ENCODE data around the gene BCAP31.

Gene BCAP31

DNA sequence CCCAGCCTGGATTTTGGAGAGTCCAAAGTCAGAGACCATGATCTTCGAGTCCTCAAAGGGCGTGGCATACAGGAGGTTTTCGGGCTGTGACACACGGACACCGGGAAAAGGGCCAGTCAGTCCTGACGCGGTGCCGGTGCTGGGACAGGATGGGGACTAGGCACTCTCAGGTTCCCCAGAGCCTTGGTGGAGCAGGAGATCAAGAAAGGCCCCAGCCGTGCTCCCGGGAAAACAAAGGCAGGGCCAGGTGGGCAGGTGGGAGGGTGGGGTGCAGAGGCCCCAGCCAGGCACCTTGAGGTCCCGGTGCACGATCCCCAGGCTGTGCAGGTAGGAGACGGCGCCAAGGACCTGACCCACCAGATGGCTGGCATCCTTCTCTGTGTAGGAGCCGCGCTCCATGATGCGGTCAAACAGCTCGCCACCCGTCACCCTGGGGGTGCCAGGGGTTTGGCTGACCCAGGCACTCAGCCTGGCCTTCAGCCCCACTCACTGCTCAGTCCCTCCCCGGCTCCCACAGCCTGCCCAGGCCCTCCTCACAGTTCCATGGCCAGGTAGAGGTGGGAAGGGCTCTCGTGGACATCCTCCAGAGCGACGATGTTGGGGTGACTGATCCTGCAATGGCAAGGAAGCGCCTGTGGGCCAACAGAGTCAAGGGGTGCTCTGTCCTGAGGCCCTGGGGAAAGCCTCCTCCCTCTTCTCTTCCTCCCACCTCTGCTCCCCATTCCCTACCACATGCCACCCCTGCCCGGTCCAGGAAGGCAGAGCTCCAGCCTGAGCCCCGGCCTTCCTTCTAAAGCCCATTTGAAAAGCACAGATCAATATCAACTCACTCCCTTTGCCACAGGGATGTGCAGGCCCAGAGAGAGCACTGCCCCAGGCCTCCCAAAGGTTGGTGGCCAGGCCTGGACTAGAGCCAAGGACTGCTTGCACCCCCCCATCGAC lies 52.3 kb downstream of the BCAP31 start:
- DNase-seq, result no peak

DNA sequence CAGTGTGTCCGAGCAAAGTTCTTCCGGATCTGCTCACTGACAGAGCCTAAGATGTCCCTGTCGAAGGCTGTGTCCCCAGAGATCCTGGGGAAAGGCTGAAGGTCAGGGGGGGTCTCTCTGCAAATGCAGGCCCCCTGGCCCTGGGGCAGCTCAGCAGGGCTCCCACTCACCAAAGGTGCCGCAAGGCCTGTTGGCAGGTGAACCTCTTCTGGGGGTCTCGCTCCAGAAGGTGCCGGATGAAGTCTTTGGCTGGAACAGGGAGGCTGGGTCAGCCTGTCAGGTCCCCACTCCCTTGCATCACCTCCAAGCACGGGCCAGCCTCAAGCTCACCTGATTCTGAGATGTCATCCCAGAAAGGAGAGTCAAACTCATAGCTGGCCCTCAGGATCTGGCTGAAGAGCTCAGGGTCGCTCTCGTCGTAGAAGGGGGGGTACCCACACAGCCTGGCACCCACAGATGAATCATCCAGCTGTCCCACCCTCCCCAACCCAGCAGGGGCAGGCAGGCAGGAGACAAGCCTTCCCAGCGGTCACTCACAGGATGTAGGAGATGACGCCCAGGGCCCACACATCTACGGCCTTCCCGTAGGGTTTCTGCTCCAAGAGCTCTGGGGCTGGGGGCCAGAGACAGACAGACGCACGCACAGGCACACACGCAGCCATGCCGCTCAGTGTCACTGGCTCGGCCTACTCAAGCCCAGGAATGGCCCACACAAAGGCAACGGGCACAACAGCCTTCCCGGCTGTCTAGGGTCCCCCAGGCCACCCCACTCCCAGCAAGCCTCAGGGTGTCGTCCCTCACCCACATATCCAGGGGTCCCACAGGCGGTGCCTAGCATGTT lies 53.2 kb downstream of the BCAP31 start:
- no peak for DNase-seq

DNA sequence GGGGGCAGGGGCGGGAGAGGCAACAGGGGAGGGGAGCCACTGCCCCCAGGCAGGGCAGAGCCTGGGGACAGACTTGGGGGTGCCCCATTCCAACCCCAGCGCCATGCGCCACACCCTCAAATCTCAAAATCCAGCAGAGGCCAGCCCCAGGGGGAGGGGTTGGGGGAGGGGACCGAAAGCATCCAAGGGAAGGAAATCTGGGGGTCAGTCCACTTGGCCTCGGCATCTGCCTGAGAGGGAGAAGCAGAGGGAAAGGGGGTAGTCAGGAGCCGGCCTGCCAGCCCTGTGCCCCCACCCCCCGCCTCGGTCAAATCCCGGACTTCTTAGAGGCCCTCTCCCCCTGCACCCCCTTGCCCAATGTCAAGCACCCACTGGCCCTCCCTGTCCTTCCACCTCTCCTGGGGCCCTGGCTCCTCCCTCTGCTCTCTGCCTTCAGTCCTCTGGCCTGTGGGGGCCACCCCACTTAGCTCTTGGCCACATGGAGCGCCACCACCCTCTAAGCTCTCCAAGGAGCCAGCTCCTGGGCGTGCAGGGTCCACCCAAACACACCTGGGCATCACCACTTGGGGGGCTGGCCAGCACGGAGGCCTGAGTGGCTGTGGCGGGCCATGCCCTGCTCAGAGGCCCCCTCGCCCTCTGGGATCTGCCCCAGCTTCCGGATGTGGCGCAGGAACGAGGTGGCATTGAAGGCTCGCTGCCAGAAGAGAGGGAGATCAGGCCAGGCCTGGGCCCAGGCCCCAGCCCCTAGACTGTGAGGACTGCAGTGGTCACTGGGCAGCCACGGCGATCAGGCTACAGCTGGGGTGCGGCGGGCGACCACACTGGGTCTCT lies 54.1 kb downstream of the BCAP31 start:
- DNase-seq, result no peak

DNA sequence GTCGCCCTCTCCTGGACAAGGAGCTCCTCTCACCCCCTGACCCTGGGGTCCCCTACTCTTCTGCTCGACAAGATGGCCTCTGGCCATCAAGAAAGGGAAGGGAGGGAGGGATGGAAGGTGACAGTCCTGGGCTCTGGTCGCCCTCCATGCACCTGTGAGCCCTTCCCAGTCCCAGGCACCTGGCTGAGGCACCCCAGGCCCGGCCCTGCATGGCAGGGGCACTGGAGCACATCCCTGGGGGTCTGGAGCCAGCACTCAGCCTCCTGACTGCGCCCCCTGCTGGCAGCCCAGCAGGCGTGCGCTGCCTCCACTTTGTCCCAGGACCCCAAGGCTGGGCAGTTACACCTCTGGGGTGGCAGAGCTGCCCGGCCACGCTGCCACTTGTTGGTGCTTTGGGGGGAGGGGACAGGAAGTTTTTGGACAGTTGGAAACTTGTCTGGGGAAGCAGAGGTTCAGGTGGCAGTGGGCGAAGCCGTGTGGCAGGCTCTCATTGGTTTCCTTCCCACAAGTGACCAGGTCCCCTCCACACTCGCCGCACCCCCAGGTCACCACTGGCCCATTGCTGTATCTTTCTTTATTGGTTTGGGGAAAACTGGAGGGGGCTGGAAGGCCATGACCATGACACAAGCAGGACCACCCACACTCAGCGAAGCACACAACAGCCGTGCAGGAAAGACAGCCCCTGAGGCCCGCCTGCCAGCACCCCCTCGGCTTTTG lies 54.9 kb downstream of the BCAP31 start:
- peak; percentile 41 for DNase-seq

DNA sequence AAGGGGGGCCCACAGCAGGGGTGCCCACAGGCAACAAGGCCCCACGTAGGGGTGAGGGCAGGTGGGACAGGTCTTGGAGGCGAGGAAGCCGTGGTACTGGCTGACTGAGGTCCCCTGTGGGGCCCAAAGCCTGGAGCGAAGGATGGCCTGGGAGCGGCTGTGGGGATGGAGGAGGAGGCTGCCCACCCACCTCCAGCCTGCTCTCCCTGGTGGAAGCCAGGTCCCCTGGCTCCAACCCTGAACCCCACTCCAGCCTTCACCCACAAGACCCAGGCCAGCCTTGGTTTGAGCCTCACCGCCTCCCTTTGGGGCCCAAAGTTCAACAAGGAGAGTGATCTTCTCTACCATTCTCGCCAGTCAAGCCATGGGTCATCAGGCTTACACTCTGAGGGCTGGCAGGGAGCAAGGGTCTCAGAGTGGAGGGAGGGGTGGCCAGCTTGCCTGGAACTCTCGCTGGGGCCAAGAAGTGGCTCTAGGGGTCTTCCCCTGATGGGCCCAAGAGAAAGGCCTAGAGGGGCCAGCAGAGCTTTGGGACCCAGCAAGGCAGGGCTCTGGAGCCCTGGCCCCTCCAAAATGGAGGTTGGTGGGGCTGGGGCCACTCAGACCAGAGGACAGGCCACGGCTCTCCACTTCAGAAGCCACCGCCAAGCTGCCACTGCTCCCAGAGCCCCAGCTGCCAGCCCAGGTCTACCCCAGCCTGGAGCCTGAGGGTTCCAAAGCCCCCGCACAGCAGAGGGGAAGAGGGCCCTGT lies 55.6 kb downstream of the BCAP31 start:
- DNase-seq, result no peak

DNA sequence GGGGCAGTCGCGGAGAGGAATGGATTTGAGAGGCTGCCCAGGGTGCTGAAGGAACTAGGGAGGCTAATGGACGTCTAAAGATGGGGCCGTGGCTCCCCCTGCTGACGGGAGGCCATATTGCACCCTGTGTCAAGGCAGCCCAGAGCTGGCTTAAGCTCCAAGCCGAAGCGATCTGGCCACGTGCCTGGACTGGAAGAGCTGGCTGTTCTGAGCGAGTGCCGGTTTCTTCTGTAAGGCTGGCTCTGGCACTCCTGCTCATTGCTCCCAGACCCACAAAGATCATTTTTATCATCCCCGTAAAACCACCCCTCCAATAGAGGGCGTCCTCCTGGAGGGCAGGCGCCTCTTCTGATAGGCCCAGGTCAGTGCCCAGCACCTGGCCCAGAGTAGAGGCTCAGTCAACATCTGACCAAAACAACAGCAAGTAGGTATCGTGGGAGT lies 56.2 kb downstream of the BCAP31 start:
- DNase-seq, result peak; percentile 79

DNA sequence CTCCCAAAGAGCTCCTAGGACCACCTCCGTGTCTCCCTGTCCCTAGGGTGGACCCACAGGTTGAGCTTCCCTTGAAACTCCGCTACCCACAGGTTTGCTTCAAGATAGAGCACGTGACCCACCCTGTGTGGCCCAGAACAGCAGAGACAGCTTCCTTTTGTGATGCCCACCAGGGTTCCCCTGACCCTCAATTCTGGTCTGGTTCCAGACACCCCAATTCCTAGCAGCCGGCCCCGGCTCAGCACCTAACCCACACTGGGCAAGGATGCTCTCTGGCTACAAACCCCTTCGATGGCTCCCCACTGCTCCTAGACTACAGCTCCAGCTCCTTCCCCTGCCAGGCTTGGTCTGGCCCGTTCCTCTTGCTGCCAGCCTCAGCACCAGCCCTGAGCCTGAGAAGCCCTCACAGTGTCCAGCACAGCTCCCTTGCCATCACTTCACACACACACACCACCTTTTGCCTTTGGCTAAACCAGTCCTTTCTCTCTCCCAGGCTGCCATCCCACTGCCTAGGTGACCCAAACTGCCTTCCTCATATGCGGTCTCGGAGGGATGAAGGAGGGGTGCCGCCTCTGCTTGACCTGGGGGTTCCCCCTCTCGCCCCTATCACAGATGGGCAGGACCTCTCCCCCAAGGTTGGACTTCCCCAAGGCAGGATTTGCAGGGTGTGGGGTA lies 56.8 kb downstream of the BCAP31 start:
- no peak for DNase-seq

DNA sequence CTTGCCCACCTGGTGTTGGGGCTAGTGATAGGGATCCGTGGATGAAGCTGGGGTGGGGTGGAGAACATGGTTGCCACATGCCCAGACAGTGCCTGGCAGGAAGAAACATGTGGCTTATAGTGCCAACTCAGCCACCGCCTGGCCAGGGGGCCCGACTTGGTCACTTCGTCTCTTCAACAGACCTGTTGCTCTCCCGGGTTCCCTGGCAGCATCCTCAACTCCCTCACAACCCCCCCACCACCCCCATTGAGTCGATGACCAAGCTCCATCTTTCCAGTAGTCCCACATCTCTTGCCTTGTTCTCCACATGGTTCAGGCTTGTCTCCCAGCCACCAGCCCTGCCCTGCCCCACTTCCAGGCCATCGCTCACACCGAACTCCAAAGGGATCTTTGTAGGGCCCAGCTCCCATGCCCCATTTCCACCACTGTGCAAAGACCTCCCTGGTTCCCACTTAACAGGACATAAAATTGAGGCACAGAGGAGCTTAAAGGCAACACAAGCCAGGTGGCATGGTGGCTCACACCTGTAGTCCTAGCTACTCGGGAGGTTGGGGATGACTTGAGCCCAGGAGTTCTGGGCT lies 58.4 kb downstream of the BCAP31 start:
- no peak for DNase-seq

DNA sequence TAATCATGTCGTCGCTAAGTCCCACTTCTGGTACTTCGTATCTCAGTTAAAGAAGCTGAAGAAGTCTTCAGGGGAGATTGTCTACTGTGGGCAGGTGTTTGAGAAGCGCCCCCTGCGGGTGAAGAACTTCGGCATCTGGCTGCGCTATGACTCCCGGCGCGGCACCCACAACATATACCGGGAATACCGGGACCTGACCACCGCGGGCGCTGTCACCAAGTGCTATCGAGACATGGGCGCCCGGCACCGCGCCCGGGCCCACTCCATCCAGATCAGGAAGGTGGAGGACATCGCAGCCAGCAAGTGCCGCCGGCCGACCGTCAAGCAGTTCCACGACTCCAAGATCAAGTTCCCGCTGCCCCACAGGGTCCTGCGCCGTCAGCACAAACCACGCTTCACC lies 61.9 kb downstream of the BCAP31 start:
- peak; percentile 41 for DNase-seq

DNA sequence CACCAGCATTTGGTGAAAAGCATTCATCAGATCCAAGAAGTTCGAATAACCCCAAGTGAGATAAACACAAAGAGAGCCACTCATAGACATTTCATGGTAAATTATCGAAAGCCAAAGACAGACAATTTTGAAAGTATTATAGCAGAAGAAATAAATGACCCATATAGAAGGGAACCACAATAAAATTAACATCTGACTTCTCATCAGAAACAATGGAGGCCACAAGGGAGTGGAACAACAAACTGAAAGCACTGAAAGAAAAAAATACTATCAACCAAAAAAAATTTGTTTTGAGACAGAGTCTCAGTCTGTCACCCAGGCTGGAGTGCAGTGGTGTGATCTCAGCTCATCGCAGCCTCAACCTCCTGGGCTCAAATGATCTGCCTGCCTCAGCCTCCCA lies 64.9 kb downstream of the BCAP31 start:
- DNase-seq, result no peak

DNA sequence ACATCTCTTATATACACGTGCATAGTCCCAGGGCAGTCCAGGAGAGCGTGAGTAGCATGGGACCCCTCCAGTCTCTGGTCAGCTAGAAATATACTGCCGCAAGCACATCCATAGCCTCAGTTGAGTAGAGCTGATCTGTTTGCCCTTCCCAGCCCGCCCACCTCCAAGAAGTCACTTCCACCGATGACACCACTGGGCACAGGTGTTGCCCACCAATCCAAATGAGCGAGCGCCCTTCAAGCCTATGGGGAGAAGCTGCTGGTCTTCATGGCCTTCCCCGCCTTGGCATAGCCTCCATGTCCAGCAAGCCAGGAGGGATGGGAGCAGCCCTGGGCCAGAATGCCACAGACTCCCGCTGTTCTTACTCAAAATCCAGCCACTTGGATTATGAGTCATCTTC lies 67.0 kb downstream of the BCAP31 start:
- no peak for DNase-seq

DNA sequence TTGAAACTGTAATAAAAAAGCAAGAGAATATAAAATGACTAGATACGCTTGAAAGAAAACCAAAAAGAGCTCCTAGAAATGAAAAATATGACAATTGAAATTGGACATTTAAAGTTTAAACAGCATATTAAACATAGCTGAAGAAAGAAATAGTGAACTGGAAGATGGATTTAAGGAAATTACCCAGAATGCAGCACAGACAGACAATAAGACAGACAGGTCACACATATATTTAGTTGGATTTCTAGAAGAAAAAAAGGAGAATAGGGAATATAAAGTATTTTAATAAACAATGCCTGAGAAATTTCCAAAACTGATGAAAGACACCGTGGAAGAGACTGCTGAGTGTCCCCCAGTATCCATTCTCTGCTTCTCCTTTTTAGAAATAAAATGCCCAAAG lies 70.6 kb downstream of the BCAP31 start:
- no peak for DNase-seq

DNA sequence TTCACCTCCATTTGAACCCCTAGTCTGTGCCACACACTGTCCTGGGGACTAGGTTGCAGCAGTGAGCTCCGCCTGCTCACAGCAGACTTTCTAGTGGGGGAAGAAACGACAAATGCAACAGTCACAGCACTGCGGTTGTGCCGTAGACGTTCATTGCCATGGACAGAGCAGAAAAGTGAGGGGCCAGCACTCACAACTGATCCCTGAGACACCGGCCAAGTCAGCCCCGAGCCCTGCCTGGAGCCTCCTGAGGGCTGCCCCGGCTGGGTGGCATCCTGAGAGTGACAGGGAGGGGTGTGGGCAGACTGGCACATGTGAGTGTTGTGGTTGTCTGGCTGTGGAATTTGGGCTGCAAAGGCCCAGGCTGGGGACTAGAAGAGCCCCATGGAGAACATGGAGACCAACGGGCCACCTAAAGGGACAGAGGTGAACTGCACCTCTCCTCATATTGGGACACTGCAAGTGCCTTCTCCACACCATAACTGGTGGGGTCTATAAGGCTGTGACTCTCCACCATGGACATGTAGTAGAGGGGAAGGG lies 72.6 kb downstream of the BCAP31 start:
- peak; percentile 22 for DNase-seq

DNA sequence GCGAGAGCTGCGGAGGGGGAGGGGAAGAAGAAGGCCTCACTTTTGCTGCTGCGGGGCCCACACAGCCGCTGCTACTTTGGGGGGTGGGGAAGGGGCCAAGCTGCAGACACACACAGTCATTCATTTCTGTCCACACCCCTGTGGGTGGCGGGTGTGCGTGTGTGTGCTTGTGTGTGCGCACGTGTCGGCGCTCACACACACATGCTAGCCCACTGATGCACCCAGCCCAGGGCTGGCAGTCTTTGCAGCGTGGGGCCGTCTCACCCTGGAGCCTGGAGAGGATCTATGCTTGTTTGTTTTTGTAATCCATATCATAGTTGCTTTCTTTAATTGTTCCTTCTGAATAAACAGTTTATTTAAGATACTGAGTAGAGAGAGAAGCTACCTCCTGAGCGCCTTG lies 73.2 kb downstream of the BCAP31 start:
- no peak for DNase-seq
